Astrocyte (in vitro differentiated cells and primary cell): ENCODE results near the gene CELF2.

Source experiments
- CTCF ChIP-seq: IDR thresholded peaks from 2 replicates; pipeline ENCODE4 v1.5.1; 2011; ENCODE audit warnings: low read depth, mild to moderate bottlenecking, inconsistent platforms, low read length, moderate library complexity; ENCODE audit not compliant: insufficient read depth
- EZH2 ChIP-seq: IDR thresholded peaks from 2 replicates; pipeline ENCODE4 v1.6.1; 2012; ENCODE audit warnings: mild to moderate bottlenecking, low read length, inconsistent platforms; ENCODE audit not compliant: insufficient read depth

GRCh38 chr10:11043446-11044127, 25.9 kb downstream of the CELF2 start:
- TF ChIP-seq CTCF = no peak
- no peak for TF ChIP-seq EZH2
